Uterus (tissue), 2 donors: ENCODE measurements around the gene LMLN.

ENCODE experiments used
- POLR2A ChIP-seq, 2 donors: fragments of 450-650 bp; IDR thresholded peaks; one replicate each; pipeline ENCODE4 v1.6.1; 2016; ENCODE audit warnings: antibody characterized with exemption in 2 of 2, mild to moderate bottlenecking in 1 of 2, moderate library complexity in 1 of 2
- TF ChIP-seq, protein P1 (sequence below), 4 experiments: fragments of 200-600 bp in 2 of 4; fragments of 450-650 bp in 2 of 4; sonication (generic) in 2 of 4; IDR thresholded peaks; one replicate each; pipeline ENCODE4 v1.5.1; 2016 to 2019; ENCODE audit warnings: antibody characterized with exemption in 4 of 4, mild to moderate bottlenecking in 2 of 4, moderate library complexity in 1 of 4

DNA sequence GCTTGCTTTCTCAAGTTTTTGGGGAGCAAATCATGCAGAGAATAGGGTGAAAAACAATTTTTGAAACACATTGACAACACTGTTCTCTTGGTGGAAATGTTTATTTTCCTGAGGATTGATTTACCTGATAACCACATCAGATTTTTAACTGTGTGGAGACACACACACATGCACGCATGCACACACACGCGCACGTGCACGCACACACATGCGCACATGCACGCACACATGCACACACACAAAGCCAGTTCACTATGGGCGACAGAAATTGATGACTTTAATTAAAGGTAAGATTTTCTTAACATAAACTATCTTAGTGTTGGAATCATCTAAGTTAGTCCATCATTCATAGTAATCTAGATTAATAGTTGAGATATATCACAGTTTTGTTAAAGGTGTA, 15.3 kb downstream of the LMLN start:
- TF ChIP-seq POLR2A (IDR thresholded peaks at IDR 0.05), result no peak
- TF ChIP-seq, protein P1, sequence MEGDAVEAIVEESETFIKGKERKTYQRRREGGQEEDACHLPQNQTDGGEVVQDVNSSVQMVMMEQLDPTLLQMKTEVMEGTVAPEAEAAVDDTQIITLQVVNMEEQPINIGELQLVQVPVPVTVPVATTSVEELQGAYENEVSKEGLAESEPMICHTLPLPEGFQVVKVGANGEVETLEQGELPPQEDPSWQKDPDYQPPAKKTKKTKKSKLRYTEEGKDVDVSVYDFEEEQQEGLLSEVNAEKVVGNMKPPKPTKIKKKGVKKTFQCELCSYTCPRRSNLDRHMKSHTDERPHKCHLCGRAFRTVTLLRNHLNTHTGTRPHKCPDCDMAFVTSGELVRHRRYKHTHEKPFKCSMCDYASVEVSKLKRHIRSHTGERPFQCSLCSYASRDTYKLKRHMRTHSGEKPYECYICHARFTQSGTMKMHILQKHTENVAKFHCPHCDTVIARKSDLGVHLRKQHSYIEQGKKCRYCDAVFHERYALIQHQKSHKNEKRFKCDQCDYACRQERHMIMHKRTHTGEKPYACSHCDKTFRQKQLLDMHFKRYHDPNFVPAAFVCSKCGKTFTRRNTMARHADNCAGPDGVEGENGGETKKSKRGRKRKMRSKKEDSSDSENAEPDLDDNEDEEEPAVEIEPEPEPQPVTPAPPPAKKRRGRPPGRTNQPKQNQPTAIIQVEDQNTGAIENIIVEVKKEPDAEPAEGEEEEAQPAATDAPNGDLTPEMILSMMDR (IDR thresholded peaks at IDR 0.05), result no peak
